ENCODE measurements around the gene GFY. TPM values are rescaled to one million over a fixed set of nuclear protein-coding genes. Genes with fewer than 3 reads are reported as not detected.
A peak's percentile ranks its signal among the peaks of the same experiment; 100 is the strongest.

Gene GFY
- total and polyA plus RNA-seq, 2 experiments from 2014 or later = 1.2 TPM; not detected in 1

GRCh38 chr19:49440439-49441209 is 15.4 kb downstream of the GFY start:
- Histone ChIP-seq H3K4me2 (peak overlapping the region; percentile 88), H3K4me1 (ENCODE audit: insufficient read depth) (peaks cover 22% of the 10 kb centered on the region), H3K27ac (ENCODE audit: low read depth) (no peak overlapping the region), H3K9me2 (ENCODE audit: insufficient read depth) (no peaks in the 10 kb centered on the region), H3K27me3 (ENCODE audit: insufficient read depth) (peaks cover 55% of the 10 kb centered on the region), H3K79me2 (replicated peaks; ENCODE audit: insufficient read depth) (no peaks in the 10 kb centered on the region), H3F3A (replicated peaks; ENCODE audit: low read depth) (peaks cover 20% of the 10 kb centered on the region), H3K4me3 (peak overlapping the region; percentile 61), H4K20me1 (replicated peaks; ENCODE audit: insufficient read depth) (no peaks in the 10 kb centered on the region), H3K36me3 (ENCODE audit: insufficient read depth) (no peaks in the 10 kb centered on the region), H2AFZ (peak overlapping the region; percentile 66; the same call in 1 of the 2 replicates)
- Mint-ChIP-seq H3K36me3 (ENCODE audit: low read depth) (no peaks in the 10 kb centered on the region; the same call in 2 of the 3 replicates), H3K27me3 (ENCODE audit: insufficient read depth, low read depth, poor library complexity) (peaks cover 81% of the 10 kb centered on the region), H3K4me3 (peak overlapping the region; percentile 71), H3K27ac (no peak overlapping the region), H3K9me3 (peaks cover 5% of the 10 kb centered on the region), H3K4me1 (peaks cover 30% of the 10 kb centered on the region)
- TF ChIP-seq EZH2phosphoT487 (IDR thresholded peaks at IDR 0.05; ENCODE audit: unreplicated experiment) (no peak), CREB1 (CRISPR knock-in tag; IDR thresholded peaks at IDR 0.05; ENCODE audit: low read depth) (no peak), ZNF114 (CRISPR knock-in tag; IDR thresholded peaks at IDR 0.05) (no peak), CTCF (conservative IDR thresholded peaks at IDR 0.05; ENCODE audit: low read depth in 2 of 2) (no peak), ZNF331 (CRISPR knock-in tag; IDR thresholded peaks at IDR 0.05; ENCODE audit: low read depth) (no peak), STAT1 (IDR thresholded peaks at IDR 0.05; ENCODE audit: unreplicated experiment) (no peak), JUNB (IDR thresholded peaks at IDR 0.05; ENCODE audit: unreplicated experiment) (no peak), NANOG (IDR thresholded peaks at IDR 0.05; ENCODE audit: borderline replicate concordance) (no peak), POLR2AphosphoS5 (IDR thresholded peaks at IDR 0.05; ENCODE audit: low read depth) (no peak), REST (IDR thresholded peaks at IDR 0.05; ENCODE audit: unreplicated experiment) (no peak), EZH2 (IDR thresholded peaks at IDR 0.05; ENCODE audit: low read depth, unreplicated experiment) (no peak), ZNF462 (CRISPR knock-in tag; IDR thresholded peaks at IDR 0.05) (no peak)
- TF ChIP-seq, protein P1, sequence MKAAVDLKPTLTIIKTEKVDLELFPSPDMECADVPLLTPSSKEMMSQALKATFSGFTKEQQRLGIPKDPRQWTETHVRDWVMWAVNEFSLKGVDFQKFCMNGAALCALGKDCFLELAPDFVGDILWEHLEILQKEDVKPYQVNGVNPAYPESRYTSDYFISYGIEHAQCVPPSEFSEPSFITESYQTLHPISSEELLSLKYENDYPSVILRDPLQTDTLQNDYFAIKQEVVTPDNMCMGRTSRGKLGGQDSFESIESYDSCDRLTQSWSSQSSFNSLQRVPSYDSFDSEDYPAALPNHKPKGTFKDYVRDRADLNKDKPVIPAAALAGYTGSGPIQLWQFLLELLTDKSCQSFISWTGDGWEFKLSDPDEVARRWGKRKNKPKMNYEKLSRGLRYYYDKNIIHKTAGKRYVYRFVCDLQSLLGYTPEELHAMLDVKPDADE (IDR thresholded peaks at IDR 0.05) = no peak
- DNase-seq (ENCODE audit: low spot score) (no peak), ATAC-seq (no peak)
